H9 (cell line): ENCODE results near the gene CMSS1. TPM values are rescaled to one million over a fixed set of nuclear protein-coding genes. Genes with fewer than 3 reads are reported as not detected.

Source experiments
- DNase-seq: peaks from one replicate; pipeline ENCODE4 v3.0.0-alpha.2; 2017
- H2AFZ ChIP-seq: one replicate; pipeline ENCODE4 v1.6.1; 2013; ENCODE audit warnings: mild to moderate bottlenecking, low read length, control low read depth, moderate library complexity
- H2AK5ac ChIP-seq: 2 replicates; pipeline ENCODE4 v1.6.1; 2013; ENCODE audit warnings: low read length, control low read depth, mixed read lengths; ENCODE audit not compliant: insufficient read length
- H2BK120ac ChIP-seq: one replicate; pipeline ENCODE4 v1.6.1; 2013; ENCODE audit warnings: low read depth, mild to moderate bottlenecking, low read length, control low read depth, inconsistent platforms; ENCODE audit not compliant: poor library complexity, severe bottlenecking
- H2BK12ac ChIP-seq: 2 replicates; pipeline ENCODE4 v1.6.1; 2013; ENCODE audit warnings: low read length, control low read depth, mixed read lengths, low read depth; ENCODE audit not compliant: insufficient read length
- H2BK15ac ChIP-seq: 2 replicates; pipeline ENCODE4 v1.6.1; 2013; ENCODE audit warnings: low read depth, low read length, control low read depth
- H2BK20ac ChIP-seq: one replicate; pipeline ENCODE4 v1.6.1; 2013; ENCODE audit warnings: low read depth, mild to moderate bottlenecking, low read length, control low read depth, inconsistent platforms; ENCODE audit not compliant: poor library complexity, severe bottlenecking
- H2BK5ac ChIP-seq: 2 replicates; pipeline ENCODE4 v1.6.1; 2013; ENCODE audit warnings: low read length, control low read depth, mixed read lengths; ENCODE audit not compliant: insufficient read length
- H3K14ac ChIP-seq: 2 replicates; pipeline ENCODE4 v1.6.1; 2013; ENCODE audit warnings: low read length, control low read depth; ENCODE audit not compliant: insufficient read depth
- H3K18ac ChIP-seq: 2 replicates; pipeline ENCODE4 v1.6.1; 2013; ENCODE audit warnings: low read depth, mild to moderate bottlenecking, mixed read lengths, low read length, control low read depth; ENCODE audit not compliant: insufficient read length
- H3K23ac ChIP-seq: 2 replicates; pipeline ENCODE4 v1.6.1; 2013; ENCODE audit warnings: low read length, control low read depth, mixed read lengths, low read depth; ENCODE audit not compliant: insufficient read length
- H3K23me2 ChIP-seq: 2 replicates; pipeline ENCODE4 v1.6.1; 2013; ENCODE audit warnings: low read depth, mild to moderate bottlenecking, mixed read lengths, low read length, control low read depth; ENCODE audit not compliant: insufficient read length, poor library complexity, severe bottlenecking
- H3K27ac ChIP-seq: 2 replicates; pipeline ENCODE4 v1.5.1; 2013; ENCODE audit warnings: low read length, control low read depth, mixed read lengths, low read depth; ENCODE audit not compliant: insufficient read length
- H3K27me3 ChIP-seq: 2 replicates; pipeline ENCODE4 v1.6.1; 2013; ENCODE audit warnings: low read length, control low read depth, inconsistent platforms; ENCODE audit not compliant: insufficient read depth
- H3K4ac ChIP-seq: 2 replicates; pipeline ENCODE4 v1.6.1; 2013; ENCODE audit warnings: low read depth, mild to moderate bottlenecking, control low read depth, inconsistent platforms, low read length, moderate library complexity
- H3K4me1 ChIP-seq: 2 replicates; pipeline ENCODE4 v1.6.1; 2013; ENCODE audit warnings: low read length, control low read depth, inconsistent platforms; ENCODE audit not compliant: insufficient read depth
- H3K4me2 ChIP-seq: 2 replicates; pipeline ENCODE4 v1.6.1; 2013; ENCODE audit warnings: low read length, control low read depth, mixed read lengths; ENCODE audit not compliant: insufficient read length, insufficient read depth
- H3K56ac ChIP-seq: 2 replicates; pipeline ENCODE4 v1.6.1; 2013; ENCODE audit warnings: low read depth, mild to moderate bottlenecking, mixed read lengths, low read length, control low read depth; ENCODE audit not compliant: insufficient read length
- H3K79me1 ChIP-seq: 2 replicates; pipeline ENCODE4 v1.6.1; 2013; ENCODE audit warnings: low read depth, mild to moderate bottlenecking, moderate library complexity, low read length, control low read depth, inconsistent platforms; ENCODE audit not compliant: insufficient read depth, poor library complexity, severe bottlenecking
- H3K79me2 ChIP-seq: 2 replicates; pipeline ENCODE4 v1.6.1; 2013; ENCODE audit warnings: low read length, control low read depth, inconsistent platforms; ENCODE audit not compliant: insufficient read depth
- H3K9ac ChIP-seq: 2 replicates; pipeline ENCODE4 v1.6.1; 2013; ENCODE audit warnings: low read length, control low read depth, mixed read lengths; ENCODE audit not compliant: insufficient read length; ENCODE audit errors: extremely low read depth
- H3K9me3 ChIP-seq: one replicate; pipeline ENCODE4 v1.6.1; 2013; ENCODE audit warnings: low read depth, low read length, inconsistent platforms; ENCODE audit not compliant: control insufficient read depth
- H3T11ph ChIP-seq: one replicate; pipeline ENCODE4 v1.6.1; 2013; ENCODE audit warnings: mild to moderate bottlenecking, low read length, control low read depth, inconsistent platforms
- H4K20me1 ChIP-seq: one replicate; pipeline ENCODE4 v1.6.1; 2013; ENCODE audit not compliant: control insufficient read depth, insufficient read length, insufficient read depth
- H4K5ac ChIP-seq: 2 replicates; pipeline ENCODE4 v1.6.1; 2013; ENCODE audit warnings: low read depth, mild to moderate bottlenecking, mixed read lengths, low read length, control low read depth; ENCODE audit not compliant: insufficient read length
- H4K8ac ChIP-seq: replicated peaks from 2 replicates; pipeline ENCODE4 v1.6.1; 2013; ENCODE audit warnings: low read length, control low read depth, mixed read lengths, low read depth; ENCODE audit not compliant: insufficient read length
- H4K91ac ChIP-seq: 2 replicates; pipeline ENCODE4 v1.6.1; 2013; ENCODE audit warnings: low read depth, mild to moderate bottlenecking, moderate library complexity, mixed read lengths, low read length, control low read depth; ENCODE audit not compliant: insufficient read length
- H3K27ac Mint-ChIP-seq, 3 experiments: 2 replicates in 2 of 3; 3 replicates in 1 of 3; pipeline ENCODE4 v1.8.0; 2020 to 2021; ENCODE audit warnings: mixed read lengths in 3 of 3, mild to moderate bottlenecking in 1 of 3, moderate library complexity in 1 of 3
- H3K27me3 Mint-ChIP-seq: 2 replicates; pipeline ENCODE4 v1.8.0; 2021; ENCODE audit warnings: low read depth, mild to moderate bottlenecking, moderate library complexity, mixed read lengths
- H3K36me3 Mint-ChIP-seq, 3 experiments: 2 replicates in 2 of 3; 3 replicates in 1 of 3; pipeline ENCODE4 v1.8.0; 2020 to 2021; ENCODE audit warnings: low read depth in 3 of 3, mixed read lengths in 3 of 3; ENCODE audit not compliant: insufficient read depth in 1 of 3
- H3K4me1 Mint-ChIP-seq, 2 experiments: 2 replicates each; pipeline ENCODE4 v1.8.0; 2020; ENCODE audit warnings: mixed read lengths in 2 of 2
- H3K4me3 Mint-ChIP-seq, 2 experiments: 2 replicates in 1 of 2; 3 replicates in 1 of 2; pipeline ENCODE4 v1.8.0; 2020 to 2021; ENCODE audit warnings: mild to moderate bottlenecking in 2 of 2, mixed read lengths in 2 of 2, moderate library complexity in 1 of 2
- H3K9me3 Mint-ChIP-seq, 2 experiments: 2 replicates in 1 of 2; 3 replicates in 1 of 2; pipeline ENCODE4 v1.8.0; 2020; ENCODE audit warnings: mild to moderate bottlenecking in 2 of 2, mixed read lengths in 2 of 2, moderate library complexity in 1 of 2
- whole genome bisulfite sequencing: extraction: QIAGEN DNeasy Blood & Tissue Kit; methylation state at CpG from one replicate; pipeline ENCODE4 v1.1.7; 2013; ENCODE audit warnings: missing lambda C conversion rate, low lambda C conversion rate, mixed read lengths; ENCODE audit not compliant: insufficient read length; ENCODE audit errors: extremely low coverage; 5-methylcytosine and 5-hydroxymethylcytosine counted together
- total RNA-seq: library from RNA; stranded (reverse); gene quantifications from 2 replicates; pipeline ENCODE4 v1.2.1, GENCODE V29; 2021
- TF ChIP-seq, protein P1 (sequence below): fragments of 200-600 bp; sonication (generic); conservative IDR thresholded peaks from 3 replicates; pipeline ENCODE4 v1.8.0; 2021; ENCODE audit warnings: antibody characterized with exemption, mild to moderate bottlenecking

Gene CMSS1
- total RNA-seq, 1 experiment from 2014 or later: 61.8 TPM

DNA sequence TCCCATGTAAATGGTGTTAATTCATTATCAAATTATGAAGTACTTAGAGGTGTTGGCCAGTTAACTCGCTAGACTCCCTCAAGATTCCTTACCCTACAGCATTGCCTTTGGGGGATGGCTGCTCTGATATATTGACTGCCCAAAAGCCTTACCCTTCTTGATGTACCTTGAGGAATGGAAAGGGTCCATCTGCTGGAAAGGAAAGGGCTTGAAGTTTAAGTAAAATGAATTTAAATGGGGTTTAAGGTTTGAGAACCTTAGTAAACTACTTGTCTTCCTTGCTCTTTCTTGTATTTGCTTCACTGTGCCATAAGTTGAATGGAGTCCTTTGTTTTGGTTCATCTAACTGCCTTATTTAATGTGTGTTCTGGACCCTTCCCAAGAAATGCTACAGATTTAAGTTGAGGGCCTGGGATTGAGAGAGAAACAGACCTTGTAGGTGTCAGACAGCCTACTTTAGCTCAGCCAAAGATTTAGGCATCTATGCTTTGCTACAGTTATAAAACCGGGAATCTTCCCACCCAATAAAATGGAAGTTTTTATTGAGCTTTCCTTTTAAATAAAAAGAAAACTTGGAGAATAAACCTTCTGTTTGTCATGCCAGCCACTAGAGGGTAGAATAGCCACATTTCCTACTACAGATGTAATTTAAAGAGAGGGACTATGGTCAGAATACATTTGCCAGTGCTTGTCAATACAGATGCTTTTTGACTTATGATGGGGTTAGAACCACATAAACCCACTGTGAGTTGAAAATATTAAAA is 25.3 kb downstream of the CMSS1 start:
- no peak overlapping the region for H3K4me2 ChIP-seq
- no peaks in the 10 kb centered on the region; the same call in 1 of the 2 replicates for H3K4me1 ChIP-seq
- H3K14ac ChIP-seq: no peak overlapping the region
- Mint-ChIP-seq H3K4me1 (peaks cover 23 to 24% of the 10 kb centered on the region in 2 experiments), H3K4me3 (no peak overlapping the region), H3K27ac (peak overlapping the region in 1 of 3 experiments; percentile 1; a peak in 1 of 7 replicates), H3K36me3 (no peaks in the 10 kb centered on the region), H3K9me3 (no peaks in the 10 kb centered on the region), H3K27me3 (no peaks in the 10 kb centered on the region)
- no peak overlapping the region for H2BK15ac ChIP-seq
- no peak overlapping the region for H2BK20ac ChIP-seq
- no peak overlapping the region for H2AK5ac ChIP-seq
- no peak overlapping the region for H3K27ac ChIP-seq
- no peaks in the 10 kb centered on the region for H3K27me3 ChIP-seq
- no peak overlapping the region for H3K4ac ChIP-seq
- no peak for DNase-seq
- H2BK5ac ChIP-seq: no peak overlapping the region
- H3K9me3 ChIP-seq: no peaks in the 10 kb centered on the region
- no peak overlapping the region for H3K18ac ChIP-seq
- no peak overlapping the region for H4K5ac ChIP-seq
- no peak overlapping the region for H2BK120ac ChIP-seq
- no peak overlapping the region for H4K91ac ChIP-seq
- TF ChIP-seq, protein P1, sequence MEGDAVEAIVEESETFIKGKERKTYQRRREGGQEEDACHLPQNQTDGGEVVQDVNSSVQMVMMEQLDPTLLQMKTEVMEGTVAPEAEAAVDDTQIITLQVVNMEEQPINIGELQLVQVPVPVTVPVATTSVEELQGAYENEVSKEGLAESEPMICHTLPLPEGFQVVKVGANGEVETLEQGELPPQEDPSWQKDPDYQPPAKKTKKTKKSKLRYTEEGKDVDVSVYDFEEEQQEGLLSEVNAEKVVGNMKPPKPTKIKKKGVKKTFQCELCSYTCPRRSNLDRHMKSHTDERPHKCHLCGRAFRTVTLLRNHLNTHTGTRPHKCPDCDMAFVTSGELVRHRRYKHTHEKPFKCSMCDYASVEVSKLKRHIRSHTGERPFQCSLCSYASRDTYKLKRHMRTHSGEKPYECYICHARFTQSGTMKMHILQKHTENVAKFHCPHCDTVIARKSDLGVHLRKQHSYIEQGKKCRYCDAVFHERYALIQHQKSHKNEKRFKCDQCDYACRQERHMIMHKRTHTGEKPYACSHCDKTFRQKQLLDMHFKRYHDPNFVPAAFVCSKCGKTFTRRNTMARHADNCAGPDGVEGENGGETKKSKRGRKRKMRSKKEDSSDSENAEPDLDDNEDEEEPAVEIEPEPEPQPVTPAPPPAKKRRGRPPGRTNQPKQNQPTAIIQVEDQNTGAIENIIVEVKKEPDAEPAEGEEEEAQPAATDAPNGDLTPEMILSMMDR: peak; percentile 80
- H3K79me1 ChIP-seq: peaks cover 3% of the 10 kb centered on the region
- no peaks in the 10 kb centered on the region for H4K20me1 ChIP-seq
- no peak overlapping the region for H3K56ac ChIP-seq
- H2AFZ ChIP-seq: no peak overlapping the region
- no peak overlapping the region for H2BK12ac ChIP-seq
- WGBS: no CpG with 5 or more reads among the region's 2 CpGs
- H3K23ac ChIP-seq: no peak overlapping the region
- H3K9ac ChIP-seq: no peak overlapping the region
- no peak overlapping the region for H3T11ph ChIP-seq
- no peaks in the 10 kb centered on the region for H3K23me2 ChIP-seq
- no peaks in the 10 kb centered on the region for H3K79me2 ChIP-seq
- H4K8ac ChIP-seq: no peak overlapping the region
